MM.1S (cell line): ENCODE results near the gene CYP4F2.

Experiments
- DNase-seq: peaks from one replicate; pipeline ENCODE4 v3.0.0-alpha.2; 2015
- H2AFZ ChIP-seq: fragments of 300-600 bp; sonication (generic); 2 replicates; pipeline ENCODE4 v1.6.0; 2016; ENCODE audit warnings: antibody characterized with exemption, low read length
- H3F3A ChIP-seq: fragments of 300-600 bp; sonication (generic); 2 replicates; pipeline ENCODE4 v1.6.1; 2016; ENCODE audit warnings: mild to moderate bottlenecking, antibody characterized with exemption, low read length, moderate library complexity, mixed read lengths; ENCODE audit not compliant: insufficient read depth
- H3K27ac ChIP-seq: fragments of 300-600 bp; sonication (generic); 2 replicates; pipeline ENCODE4 v1.5.1; 2016; ENCODE audit warnings: mild to moderate bottlenecking, low read length
- H3K27me3 ChIP-seq: fragments of 300-600 bp; sonication (generic); replicated peaks from 2 replicates; pipeline ENCODE4 v1.6.0; 2016; ENCODE audit warnings: low read length; ENCODE audit not compliant: insufficient read depth
- H3K36me3 ChIP-seq: fragments of 300-600 bp; sonication (generic); replicated peaks from 2 replicates; pipeline ENCODE4 v1.6.1; 2016; ENCODE audit warnings: mild to moderate bottlenecking, low read length, mixed read lengths; ENCODE audit not compliant: insufficient read depth
- H3K4me1 ChIP-seq: fragments of 300-600 bp; sonication (generic); 2 replicates; pipeline ENCODE4 v1.6.1; 2016; ENCODE audit warnings: low read length, mixed read lengths
- H3K4me2 ChIP-seq: fragments of 300-600 bp; sonication (generic); 2 replicates; pipeline ENCODE4 v1.6.0; 2016; ENCODE audit warnings: low read depth, low read length
- H3K4me3 ChIP-seq: fragments of 300-600 bp; sonication (generic); 2 replicates; pipeline ENCODE4 v1.5.1; 2016; ENCODE audit warnings: low read length, mixed read lengths
- H3K79me2 ChIP-seq: fragments of 300-600 bp; sonication (generic); 2 replicates; pipeline ENCODE4 v1.6.1; 2016; ENCODE audit warnings: mixed run types, low read length, mixed read lengths
- H3K9ac ChIP-seq: fragments of 300-600 bp; sonication (generic); 2 replicates; pipeline ENCODE4 v1.6.1; 2016; ENCODE audit warnings: low read length, mixed read lengths
- H3K9me2 ChIP-seq: fragments of 300-600 bp; sonication (generic); replicated peaks from 2 replicates; pipeline ENCODE4 v1.6.1; 2016; ENCODE audit warnings: mild to moderate bottlenecking, low read length, mixed read lengths; ENCODE audit not compliant: insufficient read depth
- H3K9me3 ChIP-seq: fragments of 300-600 bp; sonication (generic); replicated peaks from 2 replicates; pipeline ENCODE4 v1.6.1; 2016; ENCODE audit warnings: mild to moderate bottlenecking, low read length, mixed read lengths; ENCODE audit not compliant: insufficient read depth
- H4K20me1 ChIP-seq: fragments of 300-600 bp; sonication (generic); 2 replicates; pipeline ENCODE4 v1.6.1; 2016; ENCODE audit warnings: mild to moderate bottlenecking, low read length, moderate library complexity, mixed read lengths; ENCODE audit not compliant: insufficient read depth
- EZH2 ChIP-seq: fragments of 300-600 bp; sonication (generic); optimal IDR thresholded peaks from 2 replicates; pipeline ENCODE3; 2017; ENCODE audit warnings: low read depth, mild to moderate bottlenecking, antibody characterized with exemption, low read length, mixed read lengths
- EZH2phosphoT487 ChIP-seq: fragments of 300-600 bp; sonication (generic); IDR thresholded peaks from 2 replicates; pipeline ENCODE4 v1.6.1; 2018; ENCODE audit warnings: antibody characterized with exemption, low read length
- TF ChIP-seq, protein P1 (sequence below): fragments of 300-600 bp; sonication (generic); IDR thresholded peaks from 2 replicates; pipeline ENCODE4 v1.5.1; 2016; ENCODE audit warnings: antibody characterized with exemption, low read length, mixed read lengths

Gene CYP4F2

DNA sequence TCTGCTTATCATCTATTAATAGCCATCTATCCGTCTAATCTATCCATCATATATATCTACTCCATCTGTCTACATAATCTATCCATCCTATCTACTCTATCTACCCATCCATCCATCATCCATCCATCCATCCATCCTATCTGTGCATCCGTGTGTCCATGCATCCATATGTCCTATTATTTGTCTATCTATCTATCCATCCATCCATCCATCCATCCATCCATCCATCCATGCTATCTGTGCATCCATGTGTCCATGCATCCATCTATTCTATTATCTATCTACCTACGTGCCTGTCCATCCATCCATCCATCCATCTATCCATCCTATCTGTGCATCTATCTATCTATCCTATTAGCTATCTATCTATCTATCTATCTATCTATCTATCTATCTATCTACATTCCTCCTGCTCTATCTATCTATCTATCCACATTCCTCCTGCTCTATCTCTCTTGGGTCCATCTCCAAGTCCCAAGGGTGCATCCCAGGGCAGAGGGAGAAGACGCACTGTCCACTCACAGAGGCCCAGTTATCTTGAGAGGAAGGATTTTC lies 1.9 kb downstream of the CYP4F2 start:
- Histone ChIP-seq H3K27ac (no peak overlapping the region), H3K9me3 (no peaks in the 10 kb centered on the region), H3F3A (no peaks in the 10 kb centered on the region), H3K4me1 (no peaks in the 10 kb centered on the region), H3K4me3 (no peak overlapping the region), H2AFZ (no peak overlapping the region), H3K9ac (no peak overlapping the region), H3K27me3 (peaks cover 51% of the 10 kb centered on the region), H4K20me1 (no peaks in the 10 kb centered on the region), H3K79me2 (no peaks in the 10 kb centered on the region), H3K9me2 (no peaks in the 10 kb centered on the region), H3K4me2 (no peak overlapping the region), H3K36me3 (no peaks in the 10 kb centered on the region)
- no peak for DNase-seq
- TF ChIP-seq EZH2 (no peak), EZH2phosphoT487 (no peak)
- TF ChIP-seq, protein P1, sequence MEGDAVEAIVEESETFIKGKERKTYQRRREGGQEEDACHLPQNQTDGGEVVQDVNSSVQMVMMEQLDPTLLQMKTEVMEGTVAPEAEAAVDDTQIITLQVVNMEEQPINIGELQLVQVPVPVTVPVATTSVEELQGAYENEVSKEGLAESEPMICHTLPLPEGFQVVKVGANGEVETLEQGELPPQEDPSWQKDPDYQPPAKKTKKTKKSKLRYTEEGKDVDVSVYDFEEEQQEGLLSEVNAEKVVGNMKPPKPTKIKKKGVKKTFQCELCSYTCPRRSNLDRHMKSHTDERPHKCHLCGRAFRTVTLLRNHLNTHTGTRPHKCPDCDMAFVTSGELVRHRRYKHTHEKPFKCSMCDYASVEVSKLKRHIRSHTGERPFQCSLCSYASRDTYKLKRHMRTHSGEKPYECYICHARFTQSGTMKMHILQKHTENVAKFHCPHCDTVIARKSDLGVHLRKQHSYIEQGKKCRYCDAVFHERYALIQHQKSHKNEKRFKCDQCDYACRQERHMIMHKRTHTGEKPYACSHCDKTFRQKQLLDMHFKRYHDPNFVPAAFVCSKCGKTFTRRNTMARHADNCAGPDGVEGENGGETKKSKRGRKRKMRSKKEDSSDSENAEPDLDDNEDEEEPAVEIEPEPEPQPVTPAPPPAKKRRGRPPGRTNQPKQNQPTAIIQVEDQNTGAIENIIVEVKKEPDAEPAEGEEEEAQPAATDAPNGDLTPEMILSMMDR, result no peak

- H4K20me1 ChIP-seq, result no peaks in the 10 kb centered on the region
- no peaks in the 10 kb centered on the region for H3K36me3 ChIP-seq
- no peaks in the 10 kb centered on the region for H3K79me2 ChIP-seq
- no peaks in the 10 kb centered on the region for H3K4me1 ChIP-seq
- no peak overlapping the region for H2AFZ ChIP-seq
- TF ChIP-seq, protein P1, result no peak
- no peak for TF ChIP-seq EZH2phosphoT487
- no peak for TF ChIP-seq EZH2
- H3K4me3 ChIP-seq, result no peak overlapping the region
- H3K9ac ChIP-seq, result no peak overlapping the region
- no peak overlapping the region for H3K27ac ChIP-seq
- peaks cover 54% of the 10 kb centered on the region for H3K27me3 ChIP-seq
- DNase-seq, result no peak
- H3K9me3 ChIP-seq, result no peaks in the 10 kb centered on the region
- H3K9me2 ChIP-seq, result no peaks in the 10 kb centered on the region
- H3F3A ChIP-seq, result no peaks in the 10 kb centered on the region
- H3K4me2 ChIP-seq, result no peak overlapping the region
These were observed 3.5 kb downstream of the CYP4F2 start for GRCh38 chr19:15894359-15894758.

- no peak overlapping the region for H3K4me2 ChIP-seq
- DNase-seq, result no peak
- H4K20me1 ChIP-seq, result no peaks in the 10 kb centered on the region
- TF ChIP-seq EZH2phosphoT487 (no peak), EZH2 (no peak)
- peaks cover 60% of the 10 kb centered on the region for H3K27me3 ChIP-seq
- H3K4me3 ChIP-seq, result no peak overlapping the region
- no peaks in the 10 kb centered on the region for H3K9me2 ChIP-seq
- H3K9me3 ChIP-seq, result no peaks in the 10 kb centered on the region
- H3K36me3 ChIP-seq, result no peaks in the 10 kb centered on the region
- no peaks in the 10 kb centered on the region for H3K79me2 ChIP-seq
- no peak overlapping the region for H3K9ac ChIP-seq
- no peak overlapping the region for H2AFZ ChIP-seq
- no peaks in the 10 kb centered on the region for H3F3A ChIP-seq
- H3K4me1 ChIP-seq, result no peaks in the 10 kb centered on the region
- no peak overlapping the region for H3K27ac ChIP-seq
These were observed 4.4 kb downstream of the CYP4F2 start for GRCh38 chr19:15893477-15893876.

- Histone ChIP-seq H3K4me2 (no peak overlapping the region), H3K79me2 (no peaks in the 10 kb centered on the region), H3K27me3 (peaks cover 66% of the 10 kb centered on the region), H3K4me3 (no peak overlapping the region), H4K20me1 (no peaks in the 10 kb centered on the region), H3K9me2 (no peaks in the 10 kb centered on the region), H3K4me1 (no peaks in the 10 kb centered on the region), H3F3A (no peaks in the 10 kb centered on the region), H3K36me3 (no peaks in the 10 kb centered on the region), H2AFZ (no peak overlapping the region), H3K27ac (no peak overlapping the region), H3K9me3 (no peaks in the 10 kb centered on the region), H3K9ac (no peak overlapping the region)
- TF ChIP-seq, protein P1, result no peak
- no peak for TF ChIP-seq EZH2phosphoT487
- no peak for TF ChIP-seq EZH2
- no peak for DNase-seq
These were observed 5.9 kb downstream of the CYP4F2 start for GRCh38 chr19:15892012-15892411.
